ENCODE measurements around the gene MPND.
A peak's percentile ranks its signal among the peaks of the same experiment; 100 is the strongest.

DNA sequence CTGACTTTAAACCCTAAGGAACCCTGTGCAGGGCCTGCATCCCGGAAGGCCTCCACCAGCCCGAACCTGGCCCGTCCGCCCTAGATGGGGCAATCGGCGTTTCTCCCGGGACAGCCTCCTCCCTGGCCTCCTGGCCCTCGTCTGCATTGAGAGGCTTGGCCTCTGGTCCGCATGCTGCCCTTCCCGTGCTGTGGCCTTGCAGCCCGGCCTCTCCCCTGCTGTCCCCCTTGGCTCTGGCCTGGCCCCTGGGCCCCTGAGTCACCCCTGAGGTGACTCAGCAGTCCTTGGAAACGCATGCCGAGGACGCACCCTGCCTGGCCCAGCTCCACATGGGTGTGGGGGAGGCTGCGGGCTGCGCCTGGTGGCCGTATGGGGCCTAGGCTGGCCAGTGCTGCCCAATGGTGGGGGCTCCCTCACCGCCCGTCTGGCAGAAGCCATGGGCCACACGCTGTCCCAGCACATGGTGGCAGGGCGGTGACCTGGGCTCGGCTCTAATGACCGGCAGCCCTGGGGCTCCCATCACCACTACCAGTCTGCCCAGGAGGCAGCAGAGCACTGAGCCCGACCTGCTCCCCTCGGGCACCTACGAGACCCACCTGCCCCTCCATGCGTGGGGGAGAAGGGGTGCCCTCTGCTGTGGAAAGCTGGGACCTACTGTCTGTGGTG lies 31.3 kb downstream of the MPND start:
- TF ChIP-seq CTCF (IDR thresholded peaks at IDR 0.05) (peak; percentile 20), POLR2A (IDR thresholded peaks at IDR 0.05) (no peak), POLR2AphosphoS5 (IDR thresholded peaks at IDR 0.05) (peak; percentile 42 to 93 (median 87))
